ENCODE measurements around the gene TGM1. TPM values are rescaled to one million over a fixed set of nuclear protein-coding genes. Genes with fewer than 3 reads are reported as not detected.

Gene TGM1
- total RNA-seq, 1 donor from 2014 or later = 1.8 TPM

DNA sequence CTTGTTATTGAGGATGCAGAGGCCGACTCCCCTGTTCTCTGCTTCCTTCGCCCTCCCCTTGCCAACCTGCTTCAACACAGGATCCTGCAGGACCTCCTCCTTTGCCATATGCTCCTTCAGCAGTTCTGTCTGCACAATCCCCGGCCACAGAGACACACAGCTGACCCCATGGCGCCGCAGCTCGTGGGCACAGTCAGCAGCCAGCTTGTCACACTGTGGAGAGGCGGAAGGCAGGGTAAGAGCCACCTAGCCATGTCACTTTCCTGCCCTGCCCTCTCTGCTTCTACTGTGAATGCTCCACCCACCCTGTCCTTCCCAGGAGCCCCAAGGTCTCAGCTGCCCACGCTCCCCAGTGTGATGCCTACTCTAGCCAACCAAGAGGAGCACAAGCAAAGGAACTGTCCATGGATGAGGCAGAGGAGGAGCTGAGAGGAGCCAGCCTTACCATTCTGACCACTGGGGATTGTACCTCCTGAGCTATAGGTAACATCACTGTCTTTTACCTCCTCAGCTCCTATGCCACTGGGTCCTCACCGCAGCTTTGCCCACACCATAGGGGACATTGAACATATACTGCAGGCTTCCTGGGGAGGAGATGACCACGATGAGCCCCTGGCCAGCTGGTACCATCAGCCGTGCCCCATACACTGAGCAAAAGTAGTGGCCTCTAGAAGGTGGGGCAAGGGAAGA is 29.3 kb upstream of the TGM1 start:
- no peak for DNase-seq (ENCODE audit: low spot score)

DNA sequence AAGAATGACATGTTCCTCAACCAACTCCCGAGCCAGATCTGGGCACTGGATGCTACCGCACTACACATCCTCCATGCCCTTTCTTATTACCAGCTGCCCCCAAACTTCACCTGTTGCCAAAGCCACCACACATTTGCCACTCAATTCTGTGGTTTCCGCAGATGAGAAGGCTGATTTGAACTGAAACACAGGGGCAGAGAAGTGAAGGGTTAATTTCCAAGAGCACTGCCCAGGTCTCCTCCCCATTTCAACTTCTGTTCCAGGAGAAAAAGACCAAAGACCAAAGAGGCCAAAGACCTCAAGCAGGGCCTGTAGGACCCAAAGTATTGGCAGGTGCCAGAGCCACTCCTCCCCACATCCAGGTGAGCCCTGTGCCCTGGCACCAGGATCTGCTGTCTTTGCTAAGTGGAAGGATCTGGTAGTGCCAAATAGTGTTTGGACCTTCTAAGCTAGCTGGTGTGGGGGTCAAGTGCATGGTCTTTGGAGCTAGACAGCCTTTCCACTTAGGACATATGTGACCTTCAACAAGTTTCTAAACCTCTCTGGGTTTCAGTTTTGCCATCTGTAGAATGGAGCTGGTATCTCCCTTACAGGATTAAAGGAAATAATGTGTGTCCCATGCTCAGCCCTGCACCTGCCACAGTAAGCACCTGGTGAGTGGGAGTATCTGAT is 28.6 kb upstream of the TGM1 start:
- peak; percentile 86 for DNase-seq (ENCODE audit: low spot score)
- ATAC-seq = peak; percentile 93

More for the DNA sequence above, 29.3 kb upstream of the TGM1 start:
- ATAC-seq = peak; percentile 7

DNA sequence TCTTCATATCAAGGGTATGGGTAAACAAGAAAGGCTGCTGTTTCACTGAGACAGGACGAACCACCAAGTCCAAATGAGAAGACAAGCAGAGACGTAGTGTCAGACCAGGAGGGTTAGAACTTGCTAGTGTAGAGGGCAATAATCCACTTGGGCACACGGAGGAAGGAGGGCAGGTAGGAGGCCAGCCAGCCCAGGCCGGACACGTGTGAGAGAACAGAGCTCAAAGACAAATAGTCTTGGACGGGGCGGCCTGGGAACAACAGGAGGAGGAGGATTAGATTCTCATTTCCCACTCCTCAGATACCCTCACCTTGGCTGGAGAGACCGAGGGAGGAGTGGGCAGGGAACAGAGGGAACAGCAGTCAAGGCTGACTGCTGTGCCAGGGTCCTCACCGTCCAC is 27.8 kb upstream of the TGM1 start:
- peak; percentile 57 for ATAC-seq

DNA sequence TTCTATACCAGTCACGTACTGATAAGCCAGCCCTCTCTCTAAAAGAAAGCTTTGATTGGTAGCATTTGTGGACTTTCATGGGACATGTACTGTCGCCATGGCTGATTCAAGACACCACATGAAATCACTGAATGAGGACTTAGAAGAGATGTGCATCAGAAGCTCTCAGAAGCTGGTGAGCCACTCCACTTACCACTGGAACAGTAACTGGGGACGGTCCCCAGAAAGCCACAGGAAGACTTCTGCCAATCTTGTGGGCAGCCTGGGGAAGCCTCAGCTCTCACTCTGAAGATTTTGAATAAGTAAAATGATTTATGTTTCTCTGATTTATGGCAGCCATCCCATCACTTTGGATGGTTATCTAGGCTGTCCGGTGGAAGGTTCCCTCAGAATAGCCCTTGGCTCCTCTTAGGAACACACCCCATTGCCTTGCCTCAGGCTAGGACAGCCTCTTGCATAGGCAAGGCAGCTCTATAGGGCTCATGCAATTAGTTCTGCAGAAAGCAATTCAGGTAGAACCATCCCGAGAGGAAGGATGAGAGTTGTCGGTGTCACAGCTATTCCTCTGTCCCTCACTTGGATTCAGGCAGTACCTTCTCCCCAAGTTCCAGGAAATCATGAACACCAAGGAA is 26.8 kb upstream of the TGM1 start:
- ATAC-seq = no peak
- no peak for DNase-seq (ENCODE audit: low spot score)

More for the DNA sequence above, 27.8 kb upstream of the TGM1 start:
- DNase-seq (ENCODE audit: low spot score) = no peak

DNA sequence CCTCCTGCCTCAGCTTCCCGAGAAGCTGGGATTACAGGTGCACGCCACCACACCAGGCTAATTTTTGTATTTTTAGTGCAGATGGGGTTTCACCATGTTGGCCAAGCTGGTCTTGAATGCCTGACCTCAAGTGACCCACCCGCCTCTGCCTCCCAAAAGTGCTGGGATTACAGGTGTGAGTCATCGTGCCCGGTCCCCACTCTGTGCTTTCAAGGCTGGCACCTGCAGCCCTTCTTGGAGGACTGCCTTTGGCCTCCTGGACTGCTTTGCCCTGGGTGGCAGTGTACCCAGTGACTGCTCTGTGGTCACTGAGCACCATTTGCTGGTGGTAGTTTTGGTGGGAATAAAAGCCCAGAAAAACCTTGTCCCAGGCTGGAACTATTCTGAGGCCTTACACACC is 24.0 kb upstream of the TGM1 start:
- ATAC-seq (no peak), DNase-seq (ENCODE audit: low spot score) (no peak)

DNA sequence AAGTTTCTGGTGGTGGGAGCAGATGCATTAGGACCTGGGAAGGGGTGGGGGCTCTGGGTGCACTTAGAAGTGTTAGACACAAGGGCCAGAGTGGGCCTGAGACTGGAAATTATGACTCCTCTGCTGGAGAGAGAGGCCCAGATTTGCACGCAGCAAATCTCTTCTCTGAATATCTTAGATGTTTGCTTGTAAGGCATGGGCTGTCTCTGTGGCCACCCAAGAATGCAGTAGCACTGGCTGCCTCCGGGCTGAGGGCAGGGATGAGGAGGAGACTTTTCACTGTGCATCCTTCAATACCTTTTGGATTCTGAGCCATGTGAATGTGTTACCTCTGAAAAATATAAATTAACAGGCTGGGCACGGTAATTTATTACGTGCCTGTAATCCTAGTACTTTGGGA is 22.4 kb upstream of the TGM1 start:
- no peak for ATAC-seq
- DNase-seq (ENCODE audit: low spot score) = no peak

DNA sequence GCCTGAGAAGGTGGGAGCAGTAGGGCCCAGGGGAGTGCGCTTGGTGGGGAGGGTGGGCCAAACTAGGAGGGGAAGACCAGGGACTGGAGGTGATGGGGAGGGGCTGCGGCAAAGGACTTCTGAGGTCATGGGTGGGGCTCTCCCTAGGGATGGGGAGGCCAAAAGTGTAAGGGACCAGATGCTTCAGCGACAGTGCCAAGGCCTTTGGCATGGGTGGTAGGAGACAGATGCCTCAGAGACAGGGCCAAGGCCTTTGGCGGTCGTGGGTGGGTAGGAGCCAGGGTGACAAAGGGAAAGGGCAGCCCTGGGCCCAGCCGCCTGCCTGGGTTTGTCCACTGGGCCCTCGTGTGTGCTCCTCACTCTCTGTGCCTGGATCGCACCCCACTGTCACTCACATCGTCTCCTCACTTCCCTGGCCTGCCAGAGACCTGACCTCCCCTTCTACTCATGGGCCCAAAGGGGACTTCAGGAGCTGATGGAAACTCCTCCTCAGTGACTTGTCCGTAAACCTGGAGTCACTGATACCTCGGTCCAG is 21.6 kb upstream of the TGM1 start:
- ATAC-seq = no peak
- no peak for DNase-seq (ENCODE audit: low spot score)

DNA sequence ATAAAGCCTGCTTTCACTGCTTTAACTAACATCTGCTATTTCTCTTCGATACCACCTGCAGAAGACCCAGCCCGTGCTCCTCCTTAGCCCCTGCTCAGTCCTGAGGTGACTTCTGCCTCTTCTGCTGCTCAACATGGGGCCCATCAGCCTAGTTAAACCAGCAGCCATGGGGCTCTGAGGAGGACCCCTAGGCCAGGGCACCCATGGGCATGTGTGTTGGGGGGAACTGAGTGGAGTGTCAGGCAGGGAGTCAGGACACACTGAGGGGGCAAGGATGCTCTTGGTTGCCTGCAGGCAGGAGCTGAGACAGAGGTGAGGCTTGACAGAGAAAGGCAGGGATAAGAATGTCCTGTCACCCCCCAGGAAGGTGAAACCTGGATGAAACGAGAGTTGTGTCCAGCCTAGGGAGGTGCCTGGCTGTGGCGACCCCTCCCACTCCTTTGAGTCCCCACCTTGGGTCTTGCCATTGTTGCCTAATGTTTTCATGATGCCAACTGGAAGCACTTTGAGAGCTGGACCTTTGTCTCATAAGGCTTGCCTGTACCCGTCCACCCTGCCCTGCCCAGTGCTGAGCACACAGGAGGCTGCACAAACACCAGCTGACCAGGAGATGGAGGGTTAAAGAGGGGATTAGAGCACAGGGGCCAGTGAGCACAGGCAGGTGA is 21.0 kb upstream of the TGM1 start:
- DNase-seq (ENCODE audit: low spot score) (no peak), ATAC-seq (no peak)

DNA sequence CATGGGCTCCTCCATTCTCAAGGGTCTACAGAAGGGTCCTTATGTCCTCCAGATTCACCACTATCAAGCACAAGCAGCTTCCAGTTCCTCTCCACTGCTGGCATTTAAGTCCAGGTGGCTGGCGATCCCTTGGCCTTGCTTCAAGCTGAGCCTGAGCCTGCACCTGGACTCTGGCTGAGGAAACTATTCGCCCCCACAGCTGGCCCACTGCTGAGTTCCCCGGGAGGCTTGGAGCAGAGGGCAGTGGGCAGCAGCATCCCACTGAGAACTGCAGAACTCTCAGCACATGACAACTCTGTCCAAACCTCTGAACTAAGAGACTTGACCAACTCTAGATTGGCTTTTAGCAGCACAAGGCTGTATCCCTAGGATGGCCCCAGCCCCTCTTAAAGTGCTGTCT is 19.8 kb upstream of the TGM1 start:
- no peak for DNase-seq (ENCODE audit: low spot score)

DNA sequence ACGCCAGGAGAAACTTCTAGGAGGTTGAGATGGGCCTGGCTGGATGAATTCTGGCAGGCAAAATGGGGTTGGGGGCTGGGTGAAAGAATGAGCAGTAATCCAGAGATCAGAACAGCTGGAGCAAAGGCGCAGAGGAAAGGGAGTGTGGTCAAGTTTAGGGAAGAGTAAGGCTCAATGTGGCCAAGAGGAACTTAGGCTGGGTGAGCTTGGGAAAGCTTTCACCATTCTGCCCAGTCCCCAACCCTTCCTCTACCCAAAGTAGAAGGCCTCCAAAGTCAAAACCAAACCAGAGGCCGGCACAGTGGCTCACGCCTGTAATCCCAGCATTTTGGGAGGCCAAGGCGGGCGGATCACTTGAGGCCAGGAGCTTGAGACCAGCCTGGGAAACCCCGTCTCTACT is 18.7 kb upstream of the TGM1 start:
- no peak for DNase-seq (ENCODE audit: low spot score)
- ATAC-seq = no peak

More for the DNA sequence above, 19.8 kb upstream of the TGM1 start:
- no peak for ATAC-seq

DNA sequence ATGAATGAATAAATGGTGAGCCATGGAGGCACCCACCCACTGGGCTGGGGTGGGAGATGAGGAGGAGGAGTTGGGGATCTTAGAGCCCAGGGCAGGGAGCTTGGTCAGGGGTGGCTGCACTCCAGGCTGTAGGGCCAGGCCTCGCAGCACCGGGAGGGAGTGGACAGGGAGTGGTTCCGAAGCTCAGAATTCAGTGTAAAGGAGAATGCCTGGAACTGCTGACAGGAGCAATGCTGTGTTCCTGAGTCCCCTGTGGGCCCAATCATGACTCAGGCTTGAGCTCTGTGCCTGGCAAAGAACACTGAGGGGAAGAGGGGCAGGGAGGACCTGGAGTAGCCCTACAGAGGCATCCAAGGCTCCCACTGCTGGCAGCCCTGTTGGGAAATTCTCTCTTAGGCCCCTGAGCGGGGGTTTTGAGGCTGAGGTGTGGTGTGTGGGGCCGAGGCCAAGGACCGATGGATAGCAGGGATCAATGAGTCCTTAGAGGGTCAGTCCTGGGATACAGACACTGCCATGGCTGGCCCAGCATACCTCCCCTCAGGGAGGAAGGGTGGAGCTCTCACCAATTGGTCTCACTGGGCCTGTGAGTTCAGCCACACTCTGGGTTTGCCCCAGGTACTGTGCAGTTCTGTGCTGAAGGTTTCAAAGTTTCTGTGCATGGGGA is 18.0 kb upstream of the TGM1 start:
- no peak for ATAC-seq
- no peak for DNase-seq (ENCODE audit: low spot score)

DNA sequence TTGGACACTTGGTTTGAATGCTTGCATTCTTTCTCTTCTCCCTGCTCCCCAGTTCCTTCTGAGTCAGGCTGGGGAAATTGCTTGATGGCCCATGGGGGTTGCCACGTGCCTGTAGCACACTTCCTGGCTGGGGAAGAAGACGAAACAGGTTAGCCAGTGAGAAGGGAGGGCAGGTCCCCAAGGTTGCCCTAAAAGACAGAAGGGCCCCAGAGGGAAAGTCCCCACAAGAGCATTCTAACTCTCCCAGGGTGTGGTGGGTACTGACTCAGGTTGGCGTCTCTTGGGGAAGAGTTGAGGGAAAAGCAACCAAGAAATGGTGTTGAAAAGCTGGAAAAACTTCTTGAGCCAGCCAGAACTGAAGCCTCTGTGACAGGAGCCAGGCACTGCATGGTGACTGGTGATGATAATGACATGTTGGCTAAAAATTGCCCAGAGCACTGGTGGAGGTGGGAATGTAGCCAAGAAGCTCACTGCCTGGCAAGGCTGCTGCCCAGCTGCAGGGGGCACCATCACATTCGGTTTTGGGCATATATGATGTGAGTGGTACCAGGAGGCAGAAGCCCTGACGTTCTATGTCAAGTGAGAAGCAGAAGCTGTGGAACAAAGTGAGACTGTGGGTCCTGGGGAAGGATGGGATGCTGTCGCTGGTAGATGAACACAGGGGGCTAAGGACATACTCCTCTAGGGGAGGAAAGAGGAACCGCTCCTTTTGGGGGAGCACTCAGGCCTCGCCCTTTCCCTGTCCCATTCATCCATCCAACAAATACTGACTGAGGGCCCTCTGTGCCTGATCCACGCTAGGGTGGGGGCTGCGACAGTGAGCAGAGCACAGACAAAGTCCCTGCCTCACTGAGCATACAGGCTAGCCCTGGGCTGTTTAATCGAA is 16.6 kb upstream of the TGM1 start:
- ATAC-seq (peak; percentile 65), DNase-seq (ENCODE audit: low spot score) (no peak)

DNA sequence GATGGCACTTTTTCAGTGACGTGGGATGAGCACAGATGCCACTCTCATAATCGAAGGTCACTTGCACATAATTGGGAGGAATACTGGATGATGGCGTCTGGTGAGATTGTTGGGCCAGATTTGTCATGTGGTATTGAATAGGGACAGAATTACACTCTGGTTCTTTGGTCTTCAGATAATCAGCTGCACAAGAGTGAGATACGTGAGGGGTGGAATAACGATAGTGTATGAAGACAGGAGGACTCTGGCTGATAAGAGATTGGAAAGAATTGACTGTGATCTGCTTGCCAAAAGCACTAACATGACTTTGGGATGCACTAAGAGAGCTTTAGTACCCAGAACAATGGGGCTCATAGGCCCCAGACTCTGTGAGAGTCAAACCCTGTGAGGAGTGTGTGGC is 15.4 kb upstream of the TGM1 start:
- ATAC-seq (no peak), DNase-seq (ENCODE audit: low spot score) (no peak)

DNA sequence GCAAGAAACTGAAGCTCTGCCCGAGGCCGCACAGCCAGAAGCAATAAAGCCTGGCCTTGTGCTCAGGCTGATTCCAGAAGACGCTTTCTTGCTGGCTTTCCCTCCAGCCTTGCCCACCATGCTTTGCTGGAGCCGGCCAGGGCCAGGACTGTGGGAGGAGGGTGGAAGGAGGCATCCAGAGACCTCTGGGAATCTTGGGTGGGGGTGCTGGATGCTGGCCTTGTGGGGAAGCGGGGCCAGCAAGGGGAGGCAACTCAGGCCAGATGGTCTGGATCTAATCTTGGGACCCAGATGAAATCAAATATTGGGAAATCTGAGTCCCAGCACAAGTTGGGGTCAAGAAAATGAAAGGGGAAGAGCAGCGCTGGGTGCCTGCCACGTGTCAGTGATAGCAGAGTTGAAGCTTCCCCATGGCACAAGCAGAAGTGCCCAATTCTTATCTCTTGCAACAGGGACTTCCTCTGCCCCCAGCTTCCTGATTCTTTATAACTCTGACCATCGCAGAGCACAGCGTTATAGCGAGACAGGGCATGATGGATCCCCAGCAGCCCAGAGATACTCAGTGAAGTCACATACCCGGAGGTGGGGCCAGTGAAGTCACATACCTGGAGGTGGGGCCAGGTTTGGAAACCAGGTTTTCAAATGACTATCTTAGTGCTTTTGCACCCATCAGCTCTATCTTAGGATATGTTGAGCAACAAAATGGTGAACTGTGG is 14.8 kb upstream of the TGM1 start:
- no peak for ATAC-seq

DNA sequence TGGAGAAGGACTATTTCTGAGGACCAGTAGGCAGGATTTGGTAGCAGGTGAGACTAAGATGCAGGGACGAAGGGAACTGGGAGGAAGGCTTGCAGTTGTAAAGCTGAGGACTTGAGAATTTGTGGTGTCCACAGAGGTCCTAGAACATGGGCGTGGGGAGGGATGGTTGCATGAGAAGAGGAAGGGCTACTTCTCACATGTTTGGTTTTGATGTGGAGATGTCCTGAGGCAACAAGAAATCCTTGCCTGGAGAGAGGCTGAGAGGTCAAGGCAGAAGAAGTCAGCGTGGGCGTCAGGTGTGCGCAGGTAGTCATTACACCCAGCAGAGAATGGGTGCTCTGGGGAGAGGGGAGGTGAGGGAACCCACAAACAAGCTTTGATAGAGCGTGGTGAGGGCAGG is 14.1 kb upstream of the TGM1 start:
- ATAC-seq = no peak
- DNase-seq (ENCODE audit: low spot score) = no peak

More for the DNA sequence above, 14.8 kb upstream of the TGM1 start:
- DNase-seq (ENCODE audit: low spot score) = no peak

DNA sequence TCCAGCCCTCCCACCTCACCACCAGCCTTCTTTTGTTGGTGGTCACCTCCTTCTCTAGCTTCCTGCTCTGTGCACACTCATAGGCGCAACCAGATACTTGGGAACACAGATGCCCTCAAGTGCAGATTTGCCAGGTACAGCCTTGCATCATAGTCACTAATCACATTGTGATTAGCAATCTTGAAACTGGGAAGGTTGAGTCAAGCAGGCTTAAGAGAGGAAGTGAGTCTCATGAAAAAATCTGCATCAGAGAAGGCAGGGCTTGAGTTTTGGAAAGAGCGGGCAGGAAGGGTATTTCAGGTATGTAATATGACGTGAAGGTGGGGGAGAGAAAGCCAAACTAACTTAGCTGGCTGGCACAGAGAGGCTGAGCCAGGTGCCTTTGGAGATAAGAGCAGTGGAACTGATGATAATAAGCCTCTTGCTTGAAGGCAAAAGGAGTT is 11.1 kb upstream of the TGM1 start:
- DNase-seq (ENCODE audit: low spot score) = no peak
- ATAC-seq = no peak

DNA sequence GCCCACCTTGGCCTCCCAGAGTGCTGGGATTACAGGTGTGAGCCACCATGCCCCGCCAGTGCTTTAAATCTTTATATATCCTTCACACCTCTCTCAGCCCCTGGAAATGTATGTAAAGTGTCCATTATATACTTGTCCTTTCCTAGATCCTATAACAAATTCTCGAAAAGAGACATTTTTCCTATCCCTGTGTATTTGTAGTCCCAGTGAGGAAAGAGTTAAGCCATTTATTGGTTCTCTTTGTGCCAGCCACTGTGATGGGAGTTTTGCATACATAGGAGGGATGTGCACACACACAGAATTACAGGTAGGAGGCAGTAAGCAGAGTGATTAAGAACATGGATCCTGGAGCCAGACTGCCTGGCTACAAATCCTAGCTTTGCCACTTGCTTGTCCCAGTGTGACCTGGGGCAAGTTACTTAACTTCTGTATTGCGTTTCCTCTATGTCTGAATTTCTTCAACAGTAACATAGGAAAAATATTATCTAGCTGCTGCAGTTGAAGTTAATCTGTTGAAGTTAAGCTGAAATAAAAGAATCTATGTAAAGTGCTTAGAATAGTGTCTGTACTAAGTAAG is 10.5 kb upstream of the TGM1 start:
- DNase-seq (ENCODE audit: low spot score) (no peak), ATAC-seq (peak; percentile 54)

DNA sequence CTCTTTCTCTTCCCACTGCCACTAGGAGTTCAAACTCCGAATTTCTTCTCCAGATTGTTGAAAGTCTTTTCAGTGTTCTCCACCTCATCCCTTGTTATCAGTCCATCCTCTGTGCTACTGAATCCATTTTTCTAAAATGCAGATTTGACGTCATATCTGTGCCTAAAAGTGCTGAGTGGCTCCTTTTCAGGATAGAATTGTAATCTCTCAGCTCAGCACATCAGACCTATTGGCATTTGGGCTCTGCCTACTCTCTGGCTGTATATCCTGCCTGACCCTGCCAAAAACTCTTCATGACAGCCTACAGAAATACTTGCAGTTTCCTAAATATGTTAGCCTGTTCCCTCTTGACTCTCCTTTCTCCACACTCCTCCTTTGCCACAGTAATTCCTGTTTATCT is 9.5 kb upstream of the TGM1 start:
- ATAC-seq (no peak), DNase-seq (ENCODE audit: low spot score) (no peak)

DNA sequence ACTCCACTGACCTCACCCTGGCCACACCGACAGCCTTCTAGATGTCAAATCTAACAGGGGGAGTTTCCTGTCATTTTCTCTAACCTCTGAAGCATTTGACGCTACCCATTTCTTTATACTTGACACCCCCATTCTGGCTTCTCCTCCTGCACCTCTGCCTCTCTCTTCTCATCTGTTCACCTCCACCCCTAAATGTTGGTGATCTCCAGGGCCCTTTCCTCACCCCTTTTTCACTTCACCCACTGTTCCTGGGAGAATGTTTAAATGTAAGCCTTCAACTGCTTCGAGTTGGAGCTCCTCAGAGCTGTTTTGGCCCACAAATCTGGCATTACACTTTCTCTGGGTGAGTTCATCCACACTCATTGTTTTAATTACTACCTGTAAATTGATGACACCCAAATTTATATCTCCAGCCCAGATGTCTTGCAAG is 8.9 kb upstream of the TGM1 start:
- ATAC-seq = no peak
- no peak for DNase-seq (ENCODE audit: low spot score)

Data from left lobe of liver (tissue), 2 donors.